SKM-1 treated with dmso at 0.1 percent for 144 hours (cell line): ENCODE measurements around the gene WTIP.
"Not testable (repeated sequence)": the region's sequence is repeated elsewhere in the genome, so short reads cannot be mapped to it uniquely, and the experiment has no call there.

Source experiments
- DNase-seq: peaks from one replicate; lab custom pipeline; 2025; ENCODE audit not compliant: unreplicated experiment; lab: John Stamatoyannopoulos, UW

WTIP gene

GRCh38 chr19:34478496-34478895, 3.1 kb upstream of the WTIP start:
- DNase-seq: not testable (repeated sequence)

DNA sequence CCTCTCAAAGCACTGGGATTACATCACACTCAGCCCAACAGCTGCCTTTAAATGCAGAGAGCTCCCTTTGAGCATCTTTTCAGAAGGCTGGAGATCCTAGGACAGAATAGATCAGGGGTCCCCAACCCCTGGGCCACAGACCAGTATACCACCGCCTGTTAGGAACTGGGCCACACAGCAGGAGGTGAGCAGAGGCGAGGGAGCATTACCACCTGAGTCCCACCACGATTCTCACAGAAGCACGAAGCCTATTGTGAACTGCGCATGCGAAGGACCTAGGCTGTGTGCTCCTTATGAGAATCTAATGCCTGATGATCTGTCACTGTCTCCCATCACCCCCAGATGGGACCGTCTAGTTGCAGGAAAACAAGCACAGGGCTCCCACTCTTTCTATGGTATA, 2.2 kb upstream of the WTIP start:
- no peak for DNase-seq

DNA sequence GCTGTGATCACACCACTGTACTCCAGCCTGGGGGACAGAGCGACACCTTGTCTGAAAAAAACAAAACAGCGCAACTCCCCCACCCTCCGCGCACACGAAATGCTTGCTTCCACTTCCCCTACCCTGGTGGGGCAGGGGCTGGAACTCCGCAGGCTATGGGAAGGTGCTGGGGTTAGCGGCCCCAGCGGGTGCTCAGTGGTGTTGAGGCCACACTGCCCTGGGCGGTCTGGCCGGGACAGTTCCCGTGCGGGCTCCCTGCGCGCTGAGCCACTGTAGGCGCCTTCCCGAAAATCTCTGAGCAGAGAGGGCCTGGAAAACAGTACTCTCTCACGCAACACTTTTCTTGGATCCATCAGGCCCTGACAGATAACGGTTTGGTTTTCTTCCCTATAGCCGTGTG, 1.1 kb upstream of the WTIP start:
- DNase-seq: no peak

GRCh38 chr19:34481861-34482379, 362 bp downstream of the WTIP start:
- no peak for DNase-seq

DNA sequence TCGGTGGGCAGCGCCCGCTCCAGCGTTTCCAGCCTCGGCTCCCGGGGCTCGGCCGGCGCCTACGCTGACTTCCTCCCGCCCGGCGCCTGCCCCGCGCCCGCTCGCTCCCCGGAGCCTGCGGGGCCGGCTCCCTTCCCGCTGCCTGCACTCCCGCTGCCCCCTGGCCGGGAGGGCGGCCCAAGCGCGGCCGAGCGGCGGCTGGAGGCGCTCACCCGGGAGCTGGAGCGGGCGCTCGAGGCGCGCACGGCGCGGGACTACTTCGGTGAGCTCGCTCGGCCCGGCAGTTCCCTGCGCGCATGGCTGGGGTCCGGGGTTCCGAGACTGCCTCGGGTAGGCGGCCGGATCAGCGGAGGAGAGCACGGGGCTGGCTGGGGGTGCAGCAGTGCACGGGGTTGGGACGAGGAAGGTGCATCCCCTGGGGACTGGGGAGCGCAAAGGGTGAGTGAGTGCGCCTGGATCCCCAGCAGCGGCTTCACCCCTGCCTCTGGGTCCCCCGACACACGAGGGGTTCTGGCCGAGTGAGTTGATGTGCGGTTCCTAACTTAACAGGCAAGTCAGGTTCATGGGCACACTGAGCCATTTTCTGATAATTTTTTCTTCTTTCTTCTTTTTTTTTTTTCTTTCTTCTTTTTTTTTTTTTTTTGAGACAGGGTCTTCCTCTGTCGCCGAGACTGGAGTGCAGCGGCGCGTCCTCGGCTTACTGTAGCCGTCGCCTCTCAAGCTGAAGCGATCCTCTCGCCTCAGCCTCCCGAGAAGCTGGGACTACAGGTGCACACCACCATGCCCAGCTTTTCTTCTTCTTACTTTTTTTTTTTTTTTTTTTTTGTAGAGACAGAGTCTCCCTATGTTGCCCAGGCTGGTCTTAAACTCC, 1.1 kb downstream of the WTIP start:
- DNase-seq: no peak

GRCh38 chr19:34484328-34484727, 2.8 kb downstream of the WTIP start:
- no peak for DNase-seq

DNA sequence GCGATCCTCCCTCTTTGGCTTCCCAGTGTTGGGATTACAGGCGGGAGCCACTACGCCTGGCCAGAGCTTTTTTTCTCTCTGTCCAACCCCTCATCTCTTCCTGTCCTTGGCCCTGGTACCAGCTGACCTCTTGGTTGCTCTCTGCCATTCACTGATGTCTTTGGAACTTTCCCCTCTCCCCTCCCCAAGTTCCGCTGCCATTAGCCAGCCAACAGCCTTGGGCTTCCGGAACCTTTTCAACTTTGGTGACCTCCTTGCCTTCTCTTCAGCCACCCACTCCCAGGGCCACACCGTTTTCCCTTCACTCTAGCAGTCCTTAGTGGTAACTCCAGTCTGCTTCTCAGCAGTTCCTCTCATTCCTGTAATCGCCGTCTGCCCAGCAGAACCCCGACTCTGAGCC, 4.3 kb downstream of the WTIP start:
- no peak for DNase-seq

DNA sequence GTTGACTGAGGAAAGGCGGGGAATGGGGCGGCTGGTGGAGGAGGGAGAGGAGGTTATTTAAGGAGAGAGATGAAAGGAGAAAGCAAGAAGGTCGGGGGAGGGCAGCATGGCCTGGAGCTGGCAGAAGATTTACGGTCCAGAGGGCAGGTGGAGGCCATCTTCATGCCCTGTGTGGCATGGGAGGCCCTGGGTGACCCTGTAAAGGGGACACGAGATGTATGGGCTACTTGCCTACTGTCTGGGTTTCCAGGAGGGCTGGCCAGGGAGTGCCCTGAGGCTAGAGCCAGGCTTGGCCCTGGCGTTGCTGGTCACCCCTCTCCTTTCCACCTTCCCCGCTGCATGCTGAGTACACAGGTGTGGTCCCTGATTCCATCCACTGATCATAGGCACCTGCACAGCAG, 6.1 kb downstream of the WTIP start:
- no peak for DNase-seq

- DNase-seq: no peak
These were observed 7.6 kb downstream of the WTIP start for GRCh38 chr19:34489175-34489574.

GRCh38 chr19:34490141-34490766, 8.7 kb downstream of the WTIP start:
- no peak for DNase-seq

DNA sequence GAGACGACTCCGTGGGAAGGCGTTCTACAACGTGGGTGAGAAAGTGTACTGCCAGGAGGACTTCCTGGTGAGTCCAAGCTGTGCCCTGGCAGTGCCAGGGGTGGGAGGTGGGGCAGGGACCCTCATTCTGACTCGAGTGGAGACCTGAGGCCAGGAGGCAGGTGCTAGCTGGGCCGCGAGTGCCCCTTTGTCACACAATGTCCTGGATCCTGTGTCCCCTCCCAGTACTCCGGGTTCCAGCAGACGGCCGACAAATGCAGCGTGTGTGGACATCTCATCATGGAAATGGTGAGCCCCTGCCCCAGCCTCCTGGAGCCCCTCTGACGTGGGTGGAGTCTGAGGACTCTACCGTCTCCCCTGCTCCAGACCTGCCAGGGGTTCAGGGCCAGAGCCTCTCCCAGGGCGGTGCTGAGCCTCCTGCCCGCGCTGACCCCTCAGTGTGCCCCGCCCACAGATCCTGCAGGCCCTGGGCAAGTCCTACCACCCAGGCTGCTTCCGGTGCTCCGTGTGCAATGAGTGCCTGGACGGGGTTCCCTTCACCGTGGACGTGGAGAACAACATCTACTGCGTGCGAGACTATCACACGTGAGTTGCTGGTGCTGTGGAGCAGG, 11.6 kb downstream of the WTIP start:
- no peak for DNase-seq

DNA sequence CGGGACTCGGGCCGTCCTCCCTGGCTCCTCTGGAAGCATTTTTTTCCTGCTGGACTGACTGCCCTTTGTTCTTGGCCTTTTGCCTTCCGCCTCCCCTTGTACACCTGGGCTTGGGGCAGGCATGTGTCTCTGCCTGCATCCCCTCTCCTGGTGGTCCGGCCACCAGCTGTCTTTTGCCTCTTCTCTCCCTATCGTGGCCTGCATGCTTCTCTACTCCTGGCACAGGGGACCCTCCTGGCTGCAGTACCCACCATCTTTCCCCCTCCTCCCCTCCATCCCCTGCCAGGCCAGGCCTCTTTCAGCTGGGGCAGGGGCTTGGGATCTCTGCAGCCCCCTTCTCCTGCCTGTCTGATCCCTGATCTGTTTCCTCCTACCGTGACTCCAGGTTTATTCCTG, 12.1 kb downstream of the WTIP start:
- no peak for DNase-seq

DNA sequence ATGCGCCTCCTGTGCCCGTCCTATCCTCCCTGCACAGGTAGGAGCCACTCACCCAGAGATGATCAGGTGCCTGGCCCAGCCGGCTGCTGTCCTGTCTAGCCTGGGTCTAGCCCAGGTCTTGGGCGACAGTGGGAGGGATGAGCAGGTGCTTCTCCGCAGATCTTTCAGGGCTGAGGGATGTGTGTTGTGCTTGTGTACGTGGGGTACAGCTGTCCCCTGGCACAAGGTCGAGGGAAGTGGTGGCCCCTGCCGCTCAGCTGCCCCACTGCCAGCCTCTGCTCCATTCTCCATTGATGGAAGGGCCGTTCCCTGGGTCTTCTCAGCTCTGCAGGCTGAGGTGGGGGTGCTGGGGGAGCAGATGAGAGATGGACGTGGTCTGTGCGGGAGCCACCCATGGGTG, 13.0 kb downstream of the WTIP start:
- DNase-seq: no peak

- no peak for DNase-seq
These were observed 13.9 kb downstream of the WTIP start for GRCh38 chr19:34495416-34495815.

- DNase-seq: no peak
These were observed 15.7 kb downstream of the WTIP start for GRCh38 chr19:34497112-34497805.

GRCh38 chr19:34499155-34499834, 17.7 kb downstream of the WTIP start:
- DNase-seq: no peak

- no peak for DNase-seq
These were observed 19.1 kb downstream of the WTIP start for GRCh38 chr19:34500656-34501120.

DNA sequence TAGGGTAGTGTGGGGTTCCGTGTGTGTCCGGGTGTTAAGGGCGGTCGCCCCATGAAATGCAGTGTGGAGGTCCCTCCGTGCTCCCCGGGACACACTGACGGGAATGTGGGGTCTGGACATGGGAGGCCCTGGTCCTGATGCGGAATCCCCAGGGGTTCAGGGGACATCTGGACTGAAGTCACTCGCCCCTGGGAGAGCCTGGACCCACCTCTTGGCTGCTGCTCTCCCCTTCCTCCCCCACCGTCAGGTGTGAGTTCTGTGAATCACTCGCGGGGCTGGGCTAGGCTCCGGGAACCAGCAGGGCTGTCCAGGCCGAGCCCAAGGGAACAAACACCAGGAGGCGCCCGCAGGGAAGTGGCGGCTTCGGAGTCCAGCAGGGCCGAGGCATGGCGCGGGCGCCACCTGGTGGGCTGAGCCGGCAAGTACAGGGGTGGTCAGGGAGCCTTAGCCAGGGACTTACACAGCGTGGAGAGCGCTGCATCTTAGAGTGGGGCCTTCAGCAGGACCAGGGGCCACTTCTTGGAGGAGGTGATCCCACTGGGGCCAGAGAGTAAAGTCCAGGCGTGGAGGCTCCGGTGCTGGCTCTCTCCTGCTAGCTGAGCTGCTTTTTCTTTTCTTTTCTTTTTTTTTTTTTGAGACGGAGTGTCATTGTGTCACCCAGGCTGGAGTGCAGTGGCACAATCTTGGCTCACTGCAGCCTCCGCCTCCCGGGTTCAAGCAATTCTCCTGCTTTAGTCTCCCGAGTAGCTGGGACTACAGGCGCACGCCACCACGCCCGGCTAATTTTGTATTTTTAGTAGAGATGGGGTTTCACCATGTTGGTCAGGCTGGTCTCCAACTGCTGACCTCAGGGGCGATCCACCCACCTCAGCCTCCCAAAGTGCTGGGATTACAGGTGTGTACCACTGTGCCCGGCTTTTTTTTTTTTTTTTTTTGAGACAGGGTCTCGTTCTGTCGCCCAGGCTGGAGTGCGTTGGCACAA, 20.1 kb downstream of the WTIP start:
- DNase-seq: peak; percentile 79

GRCh38 chr19:34502582-34503411, 21.2 kb downstream of the WTIP start:
- no peak for DNase-seq
